ENCODE results near the gene ERN1. TPM values are rescaled to one million over a fixed set of nuclear protein-coding genes. Genes with fewer than 3 reads are reported as not detected.

ERN1 gene
- total and polyA plus RNA-seq, 2 of the 8 experiments (the other 6 are each of a cell fraction or from before 2014, with no cell fraction given), result 1.8 to 3.9 TPM

DNA sequence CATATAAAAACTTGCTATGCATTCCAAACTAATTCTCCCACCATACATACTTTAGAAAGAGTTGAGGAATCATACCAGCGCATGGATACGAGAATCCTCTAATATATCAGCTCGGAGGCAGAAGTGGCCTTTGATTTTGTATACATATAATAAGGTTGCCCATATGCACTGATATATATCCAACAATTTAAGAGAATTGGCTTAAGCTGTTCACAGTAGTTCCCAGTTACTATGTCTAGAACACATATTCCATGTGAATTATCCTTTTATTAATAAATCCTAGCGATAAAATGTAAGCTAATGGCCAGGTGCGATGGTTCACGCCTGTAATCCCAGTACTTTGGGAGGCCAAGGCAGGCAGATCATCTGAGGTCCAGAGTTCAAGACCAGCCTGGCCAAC is 19.3 kb upstream of the ERN1 start:
- no peak overlapping the region for H2BK20ac ChIP-seq (ENCODE audit: low read length)
- H3K27me3 ChIP-seq (replicated peaks in 1 of 4; ENCODE audit: control insufficient read depth in 3 of 4, extremely low read depth in 1 of 4, insufficient read depth in 3 of 4, low read length in 3 of 4), result no peaks in the 10 kb centered on the region
- ChIA-PET CTCF (ENCODE audit: partially characterized antibody) (interaction anchor here (0.7 to 2.5 kb wide), 11 partner anchors 10 to 230 kb away, joined by 3 to 13 read pairs (median 4); partner anchors contain the start of genes GH1 and ICAM2), POLR2A (ENCODE audit: partially characterized antibody) (interaction anchor here (0.6 to 7.3 kb wide), 20 partner anchors 10 to 558 kb away, joined by 3 to 193 read pairs (median 4); partner anchors contain the start of genes ERN1 and TEX2)
- no peak overlapping the region for H3K4ac ChIP-seq (replicated peaks; ENCODE audit: insufficient read length, low read depth, low read length)
- H4K8ac ChIP-seq (ENCODE audit: extremely low read depth, insufficient read depth, low read length), result no peak overlapping the region
- no peak overlapping the region for H4K5ac ChIP-seq (ENCODE audit: insufficient read length, low read depth, low read length)
- no peak overlapping the region for H3K18ac ChIP-seq (ENCODE audit: extremely low read depth, low read length)
- no peak overlapping the region for H3K56ac ChIP-seq (replicated peaks; ENCODE audit: insufficient read length, low read depth, low read length)
- no peak overlapping the region for H4K91ac ChIP-seq (replicated peaks; ENCODE audit: insufficient read length, low read length)
- FAIRE-seq (no peak), DNase-seq (ENCODE audit: low read depth in 1 of 2, low spot score in 2 of 2) (no peak)
- H2AFZ ChIP-seq (ENCODE audit: low read length), result no peak overlapping the region
- no peak overlapping the region for H2AK5ac ChIP-seq (ENCODE audit: low read depth, low read length)
- no peak overlapping the region for H3K9ac ChIP-seq (replicated peaks in 1 of 4; ENCODE audit: extremely low read depth in 1 of 4, low read depth in 3 of 4, low read length in 3 of 4)
- H3K79me1 ChIP-seq (ENCODE audit: low read depth, low read length), result no peaks in the 10 kb centered on the region
- peaks cover 6% of the 10 kb centered on the region for H3K23me2 ChIP-seq (ENCODE audit: low read depth, low read length)
- WGBS, 2 experiments (ENCODE audit: extremely low coverage in 1 of 2, insufficient coverage in 1 of 2, insufficient read length in 1 of 2, insufficient replicate concordance in 2 of 2, low coverage in 1 of 2, low lambda C conversion rate in 2 of 2, missing lambda C conversion rate in 1 of 2), result 100% methylated on average over 6 of the region's 6 CpGs; no CpG with 5 or more reads in 1 of the 2 experiments
- no peak overlapping the region for H3K14ac ChIP-seq (ENCODE audit: insufficient read length)
- H3K23ac ChIP-seq (ENCODE audit: insufficient read length), result no peak overlapping the region
- H4K20me1 ChIP-seq (replicated peaks in 1 of 2; ENCODE audit: control insufficient read depth in 1 of 2, insufficient read depth in 2 of 2, low read length in 2 of 2), result peaks cover 0 to 4% of the 10 kb centered on the region in 2 experiments
- no peak overlapping the region for H3K4me2 ChIP-seq (ENCODE audit: insufficient read depth in 1 of 2, low read depth in 2 of 2, low read length in 2 of 2)
- no peak overlapping the region for H2BK15ac ChIP-seq (ENCODE audit: low read length)
- no peak overlapping the region for H2BK12ac ChIP-seq (ENCODE audit: low read depth, low read length)
- no peak overlapping the region for H3K27ac ChIP-seq (ENCODE audit: low read depth, low read length)
- peaks cover 0 to 9% (median 3%) of the 10 kb centered on the region in 4 experiments; a peak in 5 of 7 replicates for H3K4me1 ChIP-seq (replicated peaks in 1 of 4; ENCODE audit: control insufficient read depth in 3 of 4, insufficient read depth in 4 of 4, low read length in 3 of 4)
- H3K4me3 ChIP-seq (ENCODE audit: extremely low read depth in 1 of 4, insufficient read depth in 2 of 4, low read depth in 3 of 4, low read length in 4 of 4), result no peak overlapping the region
- no peaks in the 10 kb centered on the region for H3K9me3 ChIP-seq (ENCODE audit: insufficient read depth in 2 of 2, low read depth in 1 of 2, low read length in 1 of 2)
- H3K36me3 ChIP-seq (ENCODE audit: control insufficient read depth in 2 of 4, insufficient read depth in 4 of 4, low read length in 3 of 4), result peaks cover 0 to 21% (median 4%) of the 10 kb centered on the region in 4 experiments; a peak in 6 of 8 replicates
- no peak overlapping the region for H2BK120ac ChIP-seq (replicated peaks; ENCODE audit: low read depth, low read length)
- peaks cover 0 to 10% of the 10 kb centered on the region in 2 experiments; a peak in 1 of 4 replicates for H3K79me2 ChIP-seq (ENCODE audit: control insufficient read depth in 1 of 2, insufficient read depth in 2 of 2, low read length in 2 of 2)
- H2BK5ac ChIP-seq (ENCODE audit: low read depth, low read length), result no peak overlapping the region
- TF ChIP-seq KDM5A (IDR thresholded peaks at IDR 0.05; ENCODE audit: low read length) (no peak), CTBP2 (IDR thresholded peaks at IDR 0.05; ENCODE audit: borderline replicate concordance, insufficient read depth, insufficient read length, low read length) (no peak), SP1 (IDR thresholded peaks at IDR 0.05; ENCODE audit: low read depth, low read length) (no peak), ASH2L (IDR thresholded peaks at IDR 0.05; ENCODE audit: low read length) (no peak), EP300 (IDR thresholded peaks at IDR 0.05; ENCODE audit: borderline replicate concordance in 1 of 2, low read depth in 2 of 2, low read length in 2 of 2) (no peak), POU5F1 (IDR thresholded peaks at IDR 0.05; ENCODE audit: low read depth, low read length) (no peak), CBX8 (IDR thresholded peaks at IDR 0.05; ENCODE audit: borderline replicate concordance, low read depth, low read length) (no peak), HDAC6 (IDR thresholded peaks at IDR 0.05; ENCODE audit: low read depth, low read length) (no peak), KDM4A (IDR thresholded peaks at IDR 0.05; ENCODE audit: low read depth, low read length, severe bottlenecking) (no peak), YY1 (IDR thresholded peaks at IDR 0.05; ENCODE audit: low read depth, low read length) (no peak)
- TF ChIP-seq, protein P1, sequence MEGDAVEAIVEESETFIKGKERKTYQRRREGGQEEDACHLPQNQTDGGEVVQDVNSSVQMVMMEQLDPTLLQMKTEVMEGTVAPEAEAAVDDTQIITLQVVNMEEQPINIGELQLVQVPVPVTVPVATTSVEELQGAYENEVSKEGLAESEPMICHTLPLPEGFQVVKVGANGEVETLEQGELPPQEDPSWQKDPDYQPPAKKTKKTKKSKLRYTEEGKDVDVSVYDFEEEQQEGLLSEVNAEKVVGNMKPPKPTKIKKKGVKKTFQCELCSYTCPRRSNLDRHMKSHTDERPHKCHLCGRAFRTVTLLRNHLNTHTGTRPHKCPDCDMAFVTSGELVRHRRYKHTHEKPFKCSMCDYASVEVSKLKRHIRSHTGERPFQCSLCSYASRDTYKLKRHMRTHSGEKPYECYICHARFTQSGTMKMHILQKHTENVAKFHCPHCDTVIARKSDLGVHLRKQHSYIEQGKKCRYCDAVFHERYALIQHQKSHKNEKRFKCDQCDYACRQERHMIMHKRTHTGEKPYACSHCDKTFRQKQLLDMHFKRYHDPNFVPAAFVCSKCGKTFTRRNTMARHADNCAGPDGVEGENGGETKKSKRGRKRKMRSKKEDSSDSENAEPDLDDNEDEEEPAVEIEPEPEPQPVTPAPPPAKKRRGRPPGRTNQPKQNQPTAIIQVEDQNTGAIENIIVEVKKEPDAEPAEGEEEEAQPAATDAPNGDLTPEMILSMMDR (IDR thresholded peaks at IDR 0.05; ENCODE audit: control extremely low read depth in 1 of 3, insufficient read depth in 1 of 3, low read depth in 1 of 3, low read length in 3 of 3), result no peak
